Dedifferentiated amniotic fluid mesenchymal stem cell (primary cell): ENCODE results near the gene C1orf105.
A peak's percentile ranks its signal among the peaks of the same experiment; 100 is the strongest.
"Not testable (repeated sequence)": the region's sequence is repeated elsewhere in the genome, so short reads cannot be mapped to it uniquely, and the experiment has no call there.

ENCODE experiments used
- DNase-seq: peaks from one replicate; pipeline ENCODE4 v3.0.0-alpha.2; 2016; ENCODE audit errors: extremely low spot score

The C1orf105 gene, protein sequence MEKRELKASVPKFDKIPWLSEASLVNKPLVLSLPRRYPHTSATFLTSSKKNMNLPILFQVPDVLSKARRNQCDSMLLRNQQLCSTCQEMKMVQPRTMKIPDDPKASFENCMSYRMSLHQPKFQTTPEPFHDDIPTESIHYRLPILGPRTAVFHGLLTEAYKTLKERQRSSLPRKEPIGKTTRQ

GRCh38 chr1:172420385-172420784, at the start of gene C1orf105:
Gene C1orf105, plus strand, starts transcription at chr1:172420685. Its CDS starts 201 bp downstream, at chr1:172420886.
- DNase-seq = no peak

DNA sequence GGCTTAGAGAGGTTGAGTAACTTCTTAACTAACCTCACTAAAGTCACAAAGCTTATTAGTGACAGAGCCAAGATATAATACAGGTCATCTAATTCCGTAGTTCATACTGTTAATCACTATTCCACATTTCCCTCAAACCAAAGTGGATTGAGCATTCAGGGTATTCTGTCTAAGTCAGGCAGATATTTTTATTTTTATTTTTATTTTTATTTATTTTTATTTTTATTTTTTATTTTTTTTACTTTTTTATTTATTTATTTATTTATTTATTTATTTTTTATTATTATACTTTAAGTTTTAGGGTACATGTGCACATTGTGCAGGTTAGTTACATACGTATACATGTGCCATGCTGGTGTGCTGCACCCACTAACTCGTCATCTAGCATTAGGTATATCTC, 48.8 kb upstream of the C1orf105 start:
- not testable (repeated sequence) for DNase-seq

GRCh38 chr1:172373864-172374263, 46.6 kb upstream of the C1orf105 start:
- no peak for DNase-seq

GRCh38 chr1:172375211-172375631, 45.3 kb upstream of the C1orf105 start:
- no peak for DNase-seq

DNA sequence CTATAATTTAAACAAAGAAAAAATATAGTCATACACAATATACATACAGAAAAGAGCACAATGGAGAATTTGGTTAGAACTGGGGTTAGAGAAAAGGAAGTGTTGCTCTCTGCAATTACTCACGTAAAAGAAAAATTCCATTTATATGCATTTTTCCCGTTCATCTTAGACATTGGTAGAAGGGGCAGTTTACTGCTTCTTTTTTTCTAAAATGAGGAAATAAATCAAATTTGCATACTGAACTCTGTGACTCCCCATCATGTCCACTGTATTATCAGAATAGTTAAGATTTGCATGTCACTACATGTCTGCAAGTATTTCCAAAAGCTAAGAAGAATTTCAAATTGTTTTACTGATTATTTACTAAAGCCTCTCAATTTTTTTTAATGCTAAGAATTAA, 44.1 kb upstream of the C1orf105 start:
- no peak for DNase-seq

DNA sequence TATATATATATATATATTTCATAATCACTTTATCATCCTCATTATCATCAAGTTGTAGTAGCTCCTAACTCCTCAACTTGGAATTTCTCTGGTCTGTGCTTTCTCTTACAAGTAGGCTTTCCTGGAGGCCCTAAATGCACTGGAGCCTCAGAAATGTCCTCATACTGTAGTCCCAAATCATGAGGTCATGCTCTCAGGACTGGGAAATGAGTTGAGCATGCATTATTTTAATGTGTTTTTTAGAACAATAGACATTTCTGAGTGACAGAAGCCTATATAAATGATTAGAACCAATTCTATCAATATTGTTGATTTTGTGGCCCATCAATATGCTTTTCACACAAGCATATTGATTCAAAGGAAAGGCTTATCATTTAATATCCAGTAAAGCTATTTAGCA, 42.9 kb upstream of the C1orf105 start:
- no peak for DNase-seq

DNA sequence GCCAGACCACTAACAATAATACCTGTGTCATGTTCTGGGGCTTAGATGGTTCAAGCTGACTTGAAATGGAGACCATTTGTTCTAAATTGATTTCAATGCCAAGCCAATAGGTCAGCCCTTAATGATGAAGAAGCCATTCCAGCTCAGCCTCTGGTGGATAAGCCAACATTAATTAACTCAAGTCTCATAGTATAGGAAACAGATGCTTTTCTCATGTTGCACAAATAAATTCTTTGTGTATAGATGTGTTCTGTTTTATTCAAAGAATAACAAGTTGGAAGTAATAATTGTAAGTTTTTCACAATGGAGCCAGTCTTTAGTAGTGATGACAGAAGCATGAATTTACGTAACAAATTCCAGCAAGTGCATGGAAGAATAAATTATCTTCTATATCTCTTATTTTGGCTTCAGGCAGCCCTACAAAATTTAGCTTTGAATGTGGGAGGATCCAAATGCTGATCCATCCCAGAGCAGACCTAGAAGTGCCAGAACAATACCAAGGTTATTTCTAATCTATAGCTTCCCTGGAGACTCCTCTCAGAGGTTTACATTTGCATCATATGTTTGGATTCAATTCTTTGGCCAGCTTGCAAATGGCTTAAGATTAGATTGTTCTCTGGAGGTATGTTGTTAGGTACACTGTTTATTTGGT, 42.2 kb upstream of the C1orf105 start:
- no peak for DNase-seq

- peak; percentile 11 for DNase-seq
Observed at GRCh38 chr1:172380441-172381244, 39.8 kb upstream of the C1orf105 start.

GRCh38 chr1:172381946-172382345, 38.5 kb upstream of the C1orf105 start:
- DNase-seq = peak; percentile 12

DNA sequence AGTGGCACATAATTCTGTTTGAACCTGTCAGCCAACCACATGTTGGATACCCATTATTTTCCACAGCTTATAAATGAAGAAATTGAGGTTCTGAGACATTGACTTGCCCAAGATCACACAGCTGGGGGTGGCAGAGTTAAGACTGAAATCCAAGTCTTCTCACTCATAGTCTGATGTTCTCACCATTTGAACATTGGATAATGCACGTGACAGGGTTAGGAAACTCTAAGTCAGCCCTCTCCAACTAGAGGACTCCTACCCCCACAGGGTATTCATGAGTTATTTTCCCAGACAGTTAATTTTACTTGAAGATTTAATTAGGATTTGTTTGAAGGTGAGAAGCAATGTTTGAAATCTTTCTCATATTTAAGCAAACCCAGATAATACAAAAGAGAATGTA, 38.1 kb upstream of the C1orf105 start:
- DNase-seq = no peak

DNA sequence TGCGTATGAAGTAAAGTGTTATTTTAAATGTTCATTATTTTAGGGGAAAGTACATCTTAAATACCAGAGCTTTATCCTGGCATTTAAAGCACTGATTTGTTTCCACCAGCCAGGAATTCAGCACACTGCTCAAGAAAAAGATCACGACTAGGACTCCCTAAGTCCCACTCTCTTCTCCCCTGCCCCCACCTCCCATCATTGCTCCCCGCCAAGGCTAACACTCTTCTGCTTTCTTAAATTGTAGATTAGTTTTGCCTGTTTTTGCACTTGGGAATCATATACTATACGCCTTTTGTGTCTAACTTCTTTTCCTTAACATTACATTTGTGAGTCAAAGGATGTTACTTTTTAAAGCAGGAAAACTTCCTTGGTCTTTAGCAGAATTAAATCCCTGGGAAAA, 37.5 kb upstream of the C1orf105 start:
- no peak for DNase-seq

DNA sequence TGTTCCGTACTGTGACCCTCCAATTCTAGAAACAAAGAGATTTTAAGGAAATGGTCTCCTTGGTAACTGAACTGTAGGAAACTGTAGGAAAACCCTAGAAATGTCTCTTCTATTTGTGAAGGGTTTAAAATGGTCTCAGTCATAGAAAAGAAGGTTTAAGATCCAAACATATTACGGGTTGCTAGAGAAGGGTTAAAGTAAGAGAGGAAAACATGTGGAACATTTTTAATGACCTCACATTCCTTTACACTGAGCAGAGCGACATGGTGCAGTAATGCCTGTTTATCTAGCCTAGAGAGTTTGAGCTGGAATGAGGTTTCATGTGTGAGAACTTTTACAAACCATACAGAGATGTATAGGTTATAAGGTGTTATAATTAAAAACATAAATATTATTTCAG, 36.9 kb upstream of the C1orf105 start:
- DNase-seq = peak; percentile 69

DNA sequence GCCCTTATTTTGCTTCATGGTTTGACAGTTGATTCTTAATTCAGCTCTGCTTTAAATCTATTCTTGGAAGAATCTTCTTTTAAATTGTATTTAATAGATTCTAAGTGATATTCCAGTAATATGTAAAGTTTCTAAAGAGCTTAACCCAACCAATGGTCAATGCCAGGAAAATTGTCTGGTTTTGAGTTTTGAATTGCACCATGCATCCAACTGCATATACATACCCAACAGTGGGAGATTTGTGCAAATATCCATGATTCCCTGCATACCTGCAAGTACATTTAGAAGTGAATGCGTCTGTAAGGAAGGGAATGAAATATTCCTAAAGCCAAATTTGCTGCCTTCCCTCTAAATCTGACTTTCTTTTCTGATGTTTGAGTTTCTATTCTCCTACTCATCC, 35.8 kb upstream of the C1orf105 start:
- DNase-seq = no peak

DNA sequence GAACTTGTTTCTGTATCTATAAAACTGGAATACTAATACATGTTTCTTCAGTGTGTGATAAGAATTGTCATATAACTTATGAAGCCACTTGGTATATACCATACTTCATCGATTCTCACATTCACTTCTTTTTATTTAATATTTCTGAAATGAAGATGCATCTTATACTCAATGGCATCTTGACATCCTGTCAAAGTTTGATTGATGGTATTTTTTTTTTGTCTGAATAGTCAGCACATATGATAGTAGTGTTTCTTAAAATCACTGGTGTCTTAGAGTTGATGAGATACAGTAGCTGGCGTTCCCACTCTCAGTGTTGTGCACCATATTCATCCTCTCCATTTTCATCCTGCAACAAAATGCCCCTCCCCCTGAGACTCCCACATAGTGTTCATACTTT, 34.4 kb upstream of the C1orf105 start:
- DNase-seq = no peak

GRCh38 chr1:172388490-172388889, 32.0 kb upstream of the C1orf105 start:
- DNase-seq = no peak

- no peak for DNase-seq
Observed at GRCh38 chr1:172390301-172390682, 30.2 kb upstream of the C1orf105 start.

DNA sequence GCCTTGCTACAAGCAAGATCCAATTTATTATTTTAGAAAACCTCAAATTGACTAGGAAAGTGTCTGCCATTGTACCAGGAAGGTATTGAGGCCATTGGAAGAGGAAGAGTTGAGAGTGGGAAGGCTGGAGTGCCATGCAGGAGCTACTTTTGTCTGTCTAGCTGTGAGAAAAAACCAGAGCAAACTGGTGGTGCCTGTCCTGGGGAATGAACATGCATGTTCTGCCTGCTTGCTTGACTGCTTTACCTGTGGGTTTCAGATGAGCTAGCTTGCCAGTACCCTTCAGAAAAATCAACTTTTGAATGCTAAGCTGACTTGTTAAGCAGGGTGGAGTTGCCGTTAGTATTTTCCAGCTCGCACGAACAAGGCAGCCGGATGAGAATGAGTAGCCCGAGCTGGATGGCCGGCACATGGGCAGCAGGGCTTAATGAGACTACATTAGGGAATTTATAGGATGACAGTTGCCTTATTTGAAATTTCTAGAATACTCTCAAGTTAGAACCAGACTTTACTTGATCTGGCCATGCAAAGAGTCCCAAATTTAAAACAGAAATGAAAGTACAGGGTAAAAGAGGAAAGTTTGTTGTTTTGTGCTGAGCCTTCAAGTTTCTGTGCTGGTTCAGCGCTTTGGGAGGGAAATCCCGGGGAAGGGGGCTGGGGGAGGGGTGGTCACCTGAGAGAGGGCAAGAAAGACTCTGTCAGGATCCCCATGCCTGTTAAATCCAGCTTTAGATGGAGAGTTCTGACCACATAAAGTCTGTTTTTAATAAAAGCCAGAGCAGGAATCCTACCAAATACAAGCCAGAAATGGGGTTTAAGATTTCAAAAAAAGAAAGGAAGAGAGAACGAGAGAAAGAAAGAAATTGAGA, 29.6 kb upstream of the C1orf105 start:
- peak; percentile 66 for DNase-seq

DNA sequence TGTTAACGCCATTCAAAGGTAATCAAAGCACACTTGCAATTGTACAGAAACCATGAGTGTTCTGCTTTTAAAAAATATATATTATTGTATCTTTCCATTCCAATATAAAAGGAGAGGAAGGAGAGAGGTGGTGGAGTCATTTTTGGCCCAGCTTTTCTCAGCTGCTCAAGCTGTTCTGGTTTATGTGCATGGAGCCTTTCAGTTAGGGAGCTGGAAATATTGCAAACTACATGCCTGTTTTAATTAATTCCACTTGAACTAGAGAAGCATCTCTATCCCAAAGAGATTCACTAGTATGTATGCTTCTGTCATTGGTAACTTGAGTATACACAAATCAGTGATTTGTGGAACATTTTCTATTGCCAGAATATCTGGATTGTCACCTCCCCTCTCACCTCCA, 28.5 kb upstream of the C1orf105 start:
- no peak for DNase-seq

DNA sequence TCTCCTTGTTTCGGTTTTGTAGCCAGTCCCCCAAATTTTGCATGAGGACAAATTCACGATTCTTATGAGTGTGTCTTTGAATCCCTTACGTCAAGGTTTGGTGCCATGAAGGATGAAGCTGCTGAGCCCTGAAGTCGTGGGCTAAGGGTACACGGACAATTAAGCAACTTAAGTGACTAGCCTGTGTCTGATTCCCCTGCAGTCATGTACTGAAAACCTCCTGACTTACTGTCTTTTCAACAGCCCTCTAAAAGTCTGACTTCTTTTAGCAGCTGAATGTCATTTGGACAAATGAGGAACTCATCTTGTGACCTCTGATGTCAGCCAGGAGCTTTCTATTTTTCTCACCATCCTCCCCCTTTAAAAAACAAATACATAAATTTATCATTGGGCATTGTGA, 27.1 kb upstream of the C1orf105 start:
- no peak for DNase-seq

- DNase-seq = no peak
Observed at GRCh38 chr1:172394141-172394751, 26.2 kb upstream of the C1orf105 start.

DNA sequence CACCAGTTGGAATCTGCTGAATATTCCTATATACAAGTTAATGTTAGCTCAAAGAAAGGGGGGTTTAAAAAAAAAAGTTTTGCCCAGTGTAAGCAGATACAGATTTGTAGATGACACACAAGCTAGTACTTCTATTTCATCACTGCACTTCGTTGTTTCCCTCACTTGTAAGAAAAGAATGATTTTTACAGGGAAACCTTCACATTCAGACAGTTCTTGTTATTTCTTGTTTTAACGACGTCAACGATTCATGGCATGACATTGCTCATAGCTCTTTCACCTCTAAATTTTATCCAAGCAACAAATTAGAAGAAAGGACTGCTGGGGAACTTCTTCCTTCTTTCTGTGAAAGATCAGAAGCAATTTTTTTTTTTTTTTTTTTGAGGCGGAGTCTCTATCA, 25.7 kb upstream of the C1orf105 start:
- no peak for DNase-seq

GRCh38 chr1:172395576-172395975, 24.9 kb upstream of the C1orf105 start:
- DNase-seq = no peak
